ENCODE results near the gene LRP5.

LRP5 gene

DNA sequence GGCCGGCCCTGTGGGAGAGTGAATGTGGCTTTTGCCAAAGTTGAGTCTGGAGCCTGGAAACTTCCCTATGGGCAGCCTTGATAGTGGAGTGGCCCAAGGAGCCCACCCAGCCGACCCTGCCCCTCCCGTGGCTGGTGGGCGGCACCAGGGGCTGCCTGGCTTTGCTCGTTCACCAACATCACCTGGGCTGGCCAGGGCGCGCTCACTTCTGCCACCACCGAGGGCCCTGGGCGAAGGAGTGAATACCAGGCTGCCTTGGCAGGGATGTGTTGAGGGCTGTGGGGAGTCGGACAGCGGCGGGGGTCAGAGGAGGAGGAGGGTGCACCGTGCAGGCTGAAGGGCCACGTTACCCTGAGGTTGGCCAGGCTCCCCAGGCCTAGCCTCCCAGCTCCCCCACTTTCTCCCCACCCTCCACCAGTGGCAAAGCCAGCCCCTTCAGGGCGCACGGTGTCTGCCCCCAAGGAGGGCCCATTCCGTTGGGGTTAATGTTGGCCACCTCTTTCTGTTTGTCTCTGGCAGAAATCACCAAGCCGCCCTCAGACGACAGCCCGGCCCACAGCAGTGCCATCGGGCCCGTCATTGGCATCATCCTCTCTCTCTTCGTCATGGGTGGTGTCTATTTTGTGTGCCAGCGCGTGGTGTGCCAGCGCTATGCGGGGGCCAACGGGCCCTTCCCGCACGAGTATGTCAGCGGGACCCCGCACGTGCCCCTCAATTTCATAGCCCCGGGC, 125.7 kb downstream of the LRP5 start:
- no peak for DNase-seq (ENCODE audit: extremely low read depth, low read depth)
- TF ChIP-seq, protein P1, sequence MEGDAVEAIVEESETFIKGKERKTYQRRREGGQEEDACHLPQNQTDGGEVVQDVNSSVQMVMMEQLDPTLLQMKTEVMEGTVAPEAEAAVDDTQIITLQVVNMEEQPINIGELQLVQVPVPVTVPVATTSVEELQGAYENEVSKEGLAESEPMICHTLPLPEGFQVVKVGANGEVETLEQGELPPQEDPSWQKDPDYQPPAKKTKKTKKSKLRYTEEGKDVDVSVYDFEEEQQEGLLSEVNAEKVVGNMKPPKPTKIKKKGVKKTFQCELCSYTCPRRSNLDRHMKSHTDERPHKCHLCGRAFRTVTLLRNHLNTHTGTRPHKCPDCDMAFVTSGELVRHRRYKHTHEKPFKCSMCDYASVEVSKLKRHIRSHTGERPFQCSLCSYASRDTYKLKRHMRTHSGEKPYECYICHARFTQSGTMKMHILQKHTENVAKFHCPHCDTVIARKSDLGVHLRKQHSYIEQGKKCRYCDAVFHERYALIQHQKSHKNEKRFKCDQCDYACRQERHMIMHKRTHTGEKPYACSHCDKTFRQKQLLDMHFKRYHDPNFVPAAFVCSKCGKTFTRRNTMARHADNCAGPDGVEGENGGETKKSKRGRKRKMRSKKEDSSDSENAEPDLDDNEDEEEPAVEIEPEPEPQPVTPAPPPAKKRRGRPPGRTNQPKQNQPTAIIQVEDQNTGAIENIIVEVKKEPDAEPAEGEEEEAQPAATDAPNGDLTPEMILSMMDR (IDR thresholded peaks at IDR 0.05; ENCODE audit: low read depth, low read length, missing control alignments), result no peak
- H3K4me3 ChIP-seq (replicated peaks; ENCODE audit: low read depth, low read length), result no peak overlapping the region

DNA sequence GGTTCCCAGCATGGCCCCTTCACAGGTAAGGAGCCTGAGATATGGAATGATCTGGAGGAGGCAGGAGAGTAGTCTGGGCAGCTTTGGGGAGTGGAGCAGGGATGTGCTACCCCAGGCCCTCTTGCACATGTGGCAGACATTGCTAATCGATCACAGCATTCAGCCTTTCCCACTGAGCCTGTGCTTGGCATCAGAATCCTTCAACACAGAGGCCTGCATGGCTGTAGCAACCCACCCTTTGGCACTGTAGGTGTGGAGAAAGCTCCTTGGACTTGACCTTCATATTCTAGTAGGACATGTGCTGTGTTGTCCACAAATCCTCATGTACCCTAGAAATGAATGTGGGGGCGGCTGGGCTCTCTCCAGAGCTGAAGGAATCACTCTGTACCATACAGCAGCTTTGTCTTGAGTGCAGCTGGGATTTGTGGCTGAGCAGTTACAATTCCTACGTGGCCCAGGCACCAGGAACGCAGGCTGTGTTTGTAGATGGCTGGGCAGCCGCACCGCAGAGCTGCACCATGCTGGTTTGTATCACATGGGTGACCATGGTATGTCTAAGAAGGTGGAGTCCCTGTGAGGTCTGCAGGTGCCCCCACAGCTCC, 126.4 kb downstream of the LRP5 start:
- no peak for DNase-seq (ENCODE audit: extremely low read depth, low read depth)
- TF ChIP-seq, protein P1 (IDR thresholded peaks at IDR 0.05; ENCODE audit: low read depth, low read length, missing control alignments), result no peak
- H3K4me3 ChIP-seq (replicated peaks; ENCODE audit: low read depth, low read length), result no peak overlapping the region

DNA sequence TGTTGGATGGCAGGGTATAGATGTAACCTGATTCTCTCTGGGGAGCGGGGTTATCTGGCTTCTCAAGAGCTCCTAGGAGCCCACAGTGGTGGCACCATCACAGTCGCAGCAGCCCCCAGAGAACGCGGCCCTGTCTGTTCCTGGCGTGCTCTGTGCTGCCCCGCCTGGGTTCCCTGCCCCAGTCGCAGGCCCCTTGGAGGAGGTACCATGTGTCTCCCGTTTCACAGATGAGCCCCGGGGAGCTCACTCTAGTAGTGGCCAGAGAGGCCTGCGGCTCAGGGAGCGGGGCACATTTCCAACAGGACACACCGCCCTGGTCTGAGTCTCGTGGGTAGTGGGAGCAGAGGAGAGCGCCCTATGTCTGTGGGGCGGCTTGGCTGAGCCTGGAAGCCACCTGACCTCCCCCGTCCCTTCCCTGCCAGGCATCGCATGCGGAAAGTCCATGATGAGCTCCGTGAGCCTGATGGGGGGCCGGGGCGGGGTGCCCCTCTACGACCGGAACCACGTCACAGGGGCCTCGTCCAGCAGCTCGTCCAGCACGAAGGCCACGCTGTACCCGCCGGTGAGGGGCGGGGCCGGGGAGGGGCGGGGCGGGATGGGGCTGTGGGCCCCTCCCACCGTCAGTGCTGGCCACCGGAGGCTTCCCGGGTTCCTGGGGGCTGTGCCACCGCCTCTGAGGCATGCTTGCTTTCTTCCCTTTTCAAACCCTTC, 127.1 kb downstream of the LRP5 start:
- no peak for DNase-seq (ENCODE audit: extremely low read depth, low read depth)
- TF ChIP-seq, protein P1 (IDR thresholded peaks at IDR 0.05; ENCODE audit: low read depth, low read length, missing control alignments), result no peak
- H3K4me3 ChIP-seq (replicated peaks; ENCODE audit: low read depth, low read length), result no peak overlapping the region

DNA sequence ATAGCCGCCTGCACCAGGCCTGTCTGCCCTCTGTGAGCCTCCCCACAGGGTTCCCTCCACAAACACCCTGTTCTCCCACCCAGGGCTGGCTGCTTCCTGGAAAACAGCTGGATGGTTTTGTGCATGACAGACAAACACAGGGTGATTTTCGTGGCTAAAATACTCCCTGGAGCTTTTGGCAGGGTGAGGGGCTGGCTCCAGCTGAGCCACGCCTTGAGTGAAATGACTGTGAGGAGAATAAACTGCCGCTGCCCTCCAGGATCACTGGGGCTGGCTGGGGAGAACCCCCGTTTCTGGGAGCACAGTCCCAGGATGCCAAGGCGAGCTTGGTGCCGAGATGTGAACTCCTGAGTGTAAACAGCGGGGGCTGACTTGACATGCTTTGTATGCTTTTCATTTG, 127.8 kb downstream of the LRP5 start:
- TF ChIP-seq, protein P1 (IDR thresholded peaks at IDR 0.05; ENCODE audit: low read depth, low read length, missing control alignments), result no peak
- H3K4me3 ChIP-seq (replicated peaks; ENCODE audit: low read depth, low read length), result no peak overlapping the region
- no peak for DNase-seq (ENCODE audit: extremely low read depth, low read depth)

DNA sequence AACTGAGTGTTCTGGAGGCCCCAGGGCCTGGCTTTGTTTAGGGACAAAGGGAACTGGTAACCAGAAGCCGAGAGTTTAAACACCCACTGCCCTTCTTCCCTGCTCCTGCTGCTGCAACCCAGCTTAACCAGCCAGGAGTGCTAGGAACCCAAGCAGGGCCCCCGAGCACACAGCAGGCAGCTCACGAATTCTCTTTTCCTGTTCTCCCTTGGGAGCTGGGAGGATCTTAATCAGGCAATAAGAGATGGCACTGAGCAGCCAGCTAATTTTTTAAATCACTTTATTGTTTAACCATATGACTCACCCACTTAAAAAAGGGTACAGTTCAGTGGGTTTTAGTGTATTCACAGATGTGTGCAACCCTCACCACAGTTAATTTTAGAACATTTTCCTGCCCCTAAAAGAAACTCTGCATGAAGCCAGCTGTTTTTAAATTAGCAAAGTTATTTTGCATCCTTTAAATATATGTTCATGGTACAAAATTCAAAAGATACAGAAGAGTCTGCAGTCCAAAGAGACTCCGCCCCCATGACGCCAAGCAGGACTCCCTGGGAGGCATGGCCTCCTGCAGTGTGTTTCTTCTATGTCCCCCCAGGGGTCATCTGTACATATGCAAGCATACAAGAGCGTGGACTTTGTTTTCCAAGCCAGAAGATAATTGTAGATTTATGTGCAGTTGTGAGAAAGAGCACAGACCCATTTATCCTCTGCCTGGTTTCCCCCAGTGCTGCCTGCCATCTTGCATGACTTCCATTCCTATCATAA, 129.3 kb downstream of the LRP5 start:
- no peak overlapping the region for H3K4me3 ChIP-seq (replicated peaks; ENCODE audit: low read depth, low read length)
- DNase-seq (ENCODE audit: extremely low read depth, low read depth), result no peak
- TF ChIP-seq, protein P1 (IDR thresholded peaks at IDR 0.05; ENCODE audit: low read depth, low read length, missing control alignments), result no peak

DNA sequence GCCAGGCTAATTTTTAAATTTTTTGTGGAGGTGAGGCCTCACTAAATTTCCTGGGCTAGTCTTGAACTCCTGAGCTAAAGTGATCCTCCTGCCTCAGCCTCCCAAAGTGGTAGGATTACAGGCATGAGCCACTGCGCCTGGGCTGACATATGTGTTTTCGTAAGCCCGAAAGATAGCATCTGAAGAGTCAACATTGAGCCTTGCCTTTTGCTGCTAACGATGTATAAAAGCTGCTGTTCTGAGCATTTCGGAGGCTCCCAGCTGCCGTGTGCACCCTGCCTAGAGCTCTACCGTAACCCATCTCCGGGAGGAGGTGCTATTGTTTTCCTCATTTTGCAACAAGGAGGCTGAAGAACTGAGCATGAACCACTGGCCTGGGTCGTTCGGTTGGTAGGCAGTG, 130.0 kb downstream of the LRP5 start:
- DNase-seq (ENCODE audit: extremely low read depth, low read depth), result no peak
- H3K4me3 ChIP-seq (replicated peaks; ENCODE audit: low read depth, low read length), result no peak overlapping the region
- TF ChIP-seq, protein P1 (IDR thresholded peaks at IDR 0.05; ENCODE audit: low read depth, low read length, missing control alignments), result no peak
